ENCODE results near the gene CEP104.

GRCh38 chr1:3816331-3817137, 40.5 kb downstream of the CEP104 start:
- no peak for TF ChIP-seq CTCF (IDR thresholded peaks at IDR 0.05)
- TF ChIP-seq POLR2A (IDR thresholded peaks at IDR 0.05) = no peak
